Upper lobe of left lung (tissue), 4 donors: ENCODE data around the gene ZNF648.

ENCODE experiments used
- EP300 ChIP-seq, 4 donors: sonication (generic); formaldehyde crosslinking; IDR thresholded peaks; one replicate each; pipeline ENCODE4 v1.5.1; 2017; ENCODE audit warnings: antibody characterized with exemption in 4 of 4, control low read depth in 2 of 4
- POLR2A ChIP-seq, 4 donors: fragments of 450-650 bp; IDR thresholded peaks; one replicate each; pipeline ENCODE4 v1.5.1; 2016 to 2017; ENCODE audit warnings: antibody characterized with exemption in 4 of 4, mild to moderate bottlenecking in 2 of 4
- TF ChIP-seq, protein P1 (sequence below), 6 experiments: fragments of 450-650 bp in 4 of 6; fragments of 200-600 bp in 2 of 6; sonication (generic) in 2 of 6; IDR thresholded peaks; one replicate each; pipeline ENCODE4 v1.5.1; 2016 to 2019; ENCODE audit warnings: antibody characterized with exemption in 6 of 6

- TF ChIP-seq, protein P1, sequence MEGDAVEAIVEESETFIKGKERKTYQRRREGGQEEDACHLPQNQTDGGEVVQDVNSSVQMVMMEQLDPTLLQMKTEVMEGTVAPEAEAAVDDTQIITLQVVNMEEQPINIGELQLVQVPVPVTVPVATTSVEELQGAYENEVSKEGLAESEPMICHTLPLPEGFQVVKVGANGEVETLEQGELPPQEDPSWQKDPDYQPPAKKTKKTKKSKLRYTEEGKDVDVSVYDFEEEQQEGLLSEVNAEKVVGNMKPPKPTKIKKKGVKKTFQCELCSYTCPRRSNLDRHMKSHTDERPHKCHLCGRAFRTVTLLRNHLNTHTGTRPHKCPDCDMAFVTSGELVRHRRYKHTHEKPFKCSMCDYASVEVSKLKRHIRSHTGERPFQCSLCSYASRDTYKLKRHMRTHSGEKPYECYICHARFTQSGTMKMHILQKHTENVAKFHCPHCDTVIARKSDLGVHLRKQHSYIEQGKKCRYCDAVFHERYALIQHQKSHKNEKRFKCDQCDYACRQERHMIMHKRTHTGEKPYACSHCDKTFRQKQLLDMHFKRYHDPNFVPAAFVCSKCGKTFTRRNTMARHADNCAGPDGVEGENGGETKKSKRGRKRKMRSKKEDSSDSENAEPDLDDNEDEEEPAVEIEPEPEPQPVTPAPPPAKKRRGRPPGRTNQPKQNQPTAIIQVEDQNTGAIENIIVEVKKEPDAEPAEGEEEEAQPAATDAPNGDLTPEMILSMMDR (IDR thresholded peaks at IDR 0.05) = no peak
- TF ChIP-seq POLR2A (IDR thresholded peaks at IDR 0.05) (no peak), EP300 (IDR thresholded peaks at IDR 0.05) (no peak)
Measured at GRCh38 chr1:182004601-182005000, 56.9 kb downstream of the ZNF648 start.
